Right ventricle myocardium inferior (tissue), 1 donor: ENCODE measurements around the gene NTNG2. TPM values are rescaled to one million over a fixed set of nuclear protein-coding genes. Genes with fewer than 3 reads are reported as not detected.
A peak's percentile ranks its signal among the peaks of the same experiment; 100 is the strongest.

ENCODE experiments used
- ATAC-seq: fragments of 200-7000 bp; cut with Tn5 transposase; one replicate; pipeline ENCODE4 v1.9.1; 2020; ENCODE audit warnings: mild to moderate bottlenecking, moderate library complexity
- DNase-seq: peaks from one replicate; pipeline ENCODE4 v3.0.0; 2021; ENCODE audit errors: missing footprints
- intact Hi-C: fragments of 100-400 bp; cut with DNase I; formaldehyde crosslinking; loops from one replicate; pipeline ENCODE4 v1.11.0; 2022
- total RNA-seq: library from RNA; stranded (reverse); fragmentation: NEBNext Ultra II Directional; extraction: Animal tissue kit (Norgen Biotek cat#: 25700); gene quantifications from one replicate; pipeline ENCODE4 v1.2.1, GENCODE V29; 2021
- donor health status: DM: no; HTN: yes; CAD: no; lungs with severe emphysema.

The NTNG2 gene
- total RNA-seq, 1 donor from 2014 or later: 1.4 TPM

DNA sequence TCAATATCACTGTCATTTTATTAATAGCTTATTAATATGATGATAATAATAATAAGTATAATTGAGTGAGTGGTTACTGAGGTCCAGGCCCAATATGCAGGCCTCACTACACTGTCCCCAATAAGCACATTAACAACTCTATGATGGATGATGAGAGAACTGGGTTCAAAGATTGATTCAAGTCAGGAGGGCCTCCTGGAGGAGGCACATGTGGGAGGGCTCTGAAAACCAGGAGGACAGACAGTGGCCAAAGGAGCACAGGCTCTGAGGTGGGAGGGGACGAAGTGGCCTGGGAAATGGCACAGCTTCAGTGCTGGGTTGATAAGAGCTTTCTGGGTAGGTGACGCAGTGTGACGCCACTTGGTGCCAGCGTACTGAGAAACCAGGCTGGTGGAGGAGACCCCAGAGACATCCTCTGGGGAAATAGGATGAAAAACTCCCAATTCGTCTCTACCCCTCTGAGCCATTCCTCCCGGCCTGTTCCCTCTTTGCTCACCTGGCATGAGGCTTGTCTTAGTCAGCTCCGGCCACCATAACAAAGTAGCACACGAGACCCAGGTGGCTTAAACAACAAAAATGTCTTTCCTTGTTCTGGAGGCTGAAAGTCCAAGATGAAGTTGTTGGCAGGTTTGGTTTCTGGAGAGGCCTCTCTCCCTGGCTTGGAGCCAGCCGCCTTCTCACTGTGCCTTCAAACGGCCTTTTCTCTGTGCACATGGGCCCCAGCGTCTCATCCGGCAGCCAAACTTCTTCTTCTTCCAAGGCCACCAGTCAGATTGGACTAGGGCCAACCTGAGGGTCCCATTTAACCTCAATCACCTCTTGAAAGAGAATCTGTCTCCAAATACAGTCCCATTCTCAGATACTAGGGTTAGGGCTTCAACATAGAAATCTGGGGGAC, 31.6 kb downstream of the NTNG2 start:
- no peak for ATAC-seq
- no peak for DNase-seq
- intact Hi-C loops: no loop called here

DNA sequence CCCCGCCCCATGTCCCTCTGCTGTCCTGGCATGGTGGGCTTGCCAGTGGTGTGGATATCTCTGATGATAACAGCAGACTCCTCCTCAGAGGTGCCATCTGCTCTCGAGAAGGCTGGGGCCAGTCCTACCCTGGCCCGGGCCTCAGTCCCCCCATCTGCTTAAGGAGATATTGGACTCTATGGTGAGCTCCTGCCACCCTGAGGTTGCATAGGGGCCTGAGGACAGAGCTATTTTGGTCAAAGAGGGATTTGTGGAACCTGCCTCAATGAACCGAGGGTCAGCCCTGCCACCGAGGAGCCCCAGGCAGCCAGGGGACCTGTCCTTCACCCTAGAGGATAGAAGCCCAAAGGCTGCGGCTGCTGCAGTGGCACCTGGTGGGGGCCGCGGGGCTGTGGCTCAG, 32.6 kb downstream of the NTNG2 start:
- intact Hi-C loops: no loop called here
- no peak for ATAC-seq

DNA sequence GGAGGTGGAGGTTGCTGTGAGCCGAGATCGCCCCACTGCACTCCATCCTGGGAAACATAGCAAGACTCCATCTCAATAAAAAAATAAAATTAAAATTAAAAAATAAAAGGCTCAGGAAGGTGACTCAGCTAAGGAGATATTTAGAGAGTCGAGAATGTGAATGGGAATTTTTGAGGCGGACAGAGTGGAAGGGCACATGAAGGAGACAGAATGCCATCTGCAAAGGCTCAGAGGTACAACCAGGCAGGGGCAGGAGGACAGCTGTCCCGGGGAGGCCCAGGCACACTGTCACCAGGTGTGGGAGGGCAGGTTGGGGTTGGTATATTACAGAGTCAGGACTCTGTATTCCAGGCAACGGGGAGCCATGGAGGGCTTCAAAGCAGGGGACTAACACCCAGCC, 35.5 kb downstream of the NTNG2 start:
- DNase-seq (no peak), ATAC-seq (no peak)
- intact Hi-C loops: no loop called here

More for the DNA sequence above, 32.6 kb downstream of the NTNG2 start:
- no peak for DNase-seq

DNA sequence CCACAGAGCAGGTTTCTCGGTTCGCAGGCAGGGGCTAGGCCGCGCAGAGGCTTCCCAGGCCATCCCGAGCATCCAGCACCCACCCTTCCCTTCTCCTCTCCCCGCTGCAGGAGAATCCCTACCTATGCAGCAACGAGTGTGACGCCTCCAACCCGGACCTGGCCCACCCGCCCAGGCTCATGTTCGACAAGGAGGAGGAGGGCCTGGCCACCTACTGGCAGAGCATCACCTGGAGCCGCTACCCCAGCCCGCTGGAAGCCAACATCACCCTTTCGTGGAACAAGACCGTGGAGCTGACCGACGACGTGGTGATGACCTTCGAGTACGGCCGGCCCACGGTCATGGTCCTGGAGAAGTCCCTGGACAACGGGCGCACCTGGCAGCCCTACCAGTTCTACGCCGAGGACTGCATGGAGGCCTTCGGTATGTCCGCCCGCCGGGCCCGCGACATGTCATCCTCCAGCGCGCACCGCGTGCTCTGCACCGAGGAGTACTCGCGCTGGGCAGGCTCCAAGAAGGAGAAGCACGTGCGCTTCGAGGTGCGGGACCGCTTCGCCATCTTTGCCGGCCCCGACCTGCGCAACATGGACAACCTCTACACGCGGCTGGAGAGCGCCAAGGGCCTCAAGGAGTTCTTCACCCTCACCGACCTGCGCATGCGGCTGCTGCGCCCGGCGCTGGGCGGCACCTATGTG, 36.1 kb downstream of the NTNG2 start:
- ATAC-seq: no peak
- intact Hi-C loops: no loop called here

DNA sequence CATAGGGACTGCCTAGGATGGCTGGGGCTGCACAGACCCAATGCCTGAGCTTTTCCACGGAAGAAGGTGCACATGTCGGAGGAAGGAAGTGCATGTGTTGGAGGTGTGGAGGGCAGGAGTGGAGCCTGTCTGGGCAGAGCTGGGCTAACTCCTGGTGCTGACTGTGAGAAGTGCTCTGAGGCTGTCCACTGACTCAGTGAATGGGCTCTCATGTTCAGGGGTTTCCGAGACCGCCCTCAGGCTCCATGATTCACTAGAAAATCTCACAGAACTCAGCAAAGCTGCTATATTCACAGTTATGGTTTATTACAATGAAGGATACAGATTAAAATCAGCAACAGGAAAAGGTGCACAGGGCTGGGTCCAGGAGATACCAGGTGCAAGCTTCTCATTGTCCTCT, 37.2 kb downstream of the NTNG2 start:
- no peak for DNase-seq
- ATAC-seq: no peak

More for the DNA sequence above, 36.1 kb downstream of the NTNG2 start:
- no peak for DNase-seq

DNA sequence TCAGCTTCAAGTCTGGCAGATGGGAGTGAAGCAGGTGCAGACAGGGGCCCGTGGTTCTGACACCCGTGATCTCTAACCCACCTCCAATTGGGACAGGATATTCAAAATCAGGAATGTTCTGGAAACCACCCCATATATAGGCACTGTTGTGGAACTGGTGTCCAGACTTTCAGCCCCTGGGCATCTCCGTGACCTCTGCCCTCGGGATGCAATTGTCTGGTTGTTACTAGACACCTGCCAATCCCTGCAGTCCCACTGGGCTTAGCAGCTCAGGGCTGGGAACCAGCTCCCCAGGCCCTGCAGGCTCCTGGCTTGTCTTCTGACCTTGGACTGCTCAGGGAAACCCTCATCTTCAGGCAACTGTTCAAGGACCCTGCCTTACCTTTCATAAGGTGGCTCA, 38.8 kb downstream of the NTNG2 start:
- ATAC-seq: no peak
- intact Hi-C loops: no loop called here
- no peak for DNase-seq

More for the DNA sequence above, 37.2 kb downstream of the NTNG2 start:
- intact Hi-C loops: no loop called here

DNA sequence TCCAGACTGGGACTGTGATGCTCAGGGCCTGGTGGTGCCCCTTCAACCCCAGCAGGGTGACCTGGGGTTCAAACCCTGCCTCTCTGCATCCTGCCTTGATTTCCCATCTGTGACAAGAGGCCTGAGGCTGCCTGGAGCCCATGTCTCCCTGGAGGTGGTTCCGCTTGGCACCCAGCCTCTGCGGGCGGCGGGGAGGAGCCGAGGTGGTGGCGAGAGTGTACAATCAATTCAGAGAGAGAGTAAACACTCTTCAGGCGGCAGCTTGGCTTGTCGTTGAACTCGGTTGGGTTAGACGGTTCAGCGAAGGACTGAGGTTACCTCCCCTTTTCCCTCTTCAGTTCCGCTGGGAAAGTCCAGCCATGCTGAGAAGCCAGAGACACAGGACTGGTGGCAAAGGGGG, 39.3 kb downstream of the NTNG2 start:
- DNase-seq (no peak), ATAC-seq (no peak)
- intact Hi-C loops: no loop called here

DNA sequence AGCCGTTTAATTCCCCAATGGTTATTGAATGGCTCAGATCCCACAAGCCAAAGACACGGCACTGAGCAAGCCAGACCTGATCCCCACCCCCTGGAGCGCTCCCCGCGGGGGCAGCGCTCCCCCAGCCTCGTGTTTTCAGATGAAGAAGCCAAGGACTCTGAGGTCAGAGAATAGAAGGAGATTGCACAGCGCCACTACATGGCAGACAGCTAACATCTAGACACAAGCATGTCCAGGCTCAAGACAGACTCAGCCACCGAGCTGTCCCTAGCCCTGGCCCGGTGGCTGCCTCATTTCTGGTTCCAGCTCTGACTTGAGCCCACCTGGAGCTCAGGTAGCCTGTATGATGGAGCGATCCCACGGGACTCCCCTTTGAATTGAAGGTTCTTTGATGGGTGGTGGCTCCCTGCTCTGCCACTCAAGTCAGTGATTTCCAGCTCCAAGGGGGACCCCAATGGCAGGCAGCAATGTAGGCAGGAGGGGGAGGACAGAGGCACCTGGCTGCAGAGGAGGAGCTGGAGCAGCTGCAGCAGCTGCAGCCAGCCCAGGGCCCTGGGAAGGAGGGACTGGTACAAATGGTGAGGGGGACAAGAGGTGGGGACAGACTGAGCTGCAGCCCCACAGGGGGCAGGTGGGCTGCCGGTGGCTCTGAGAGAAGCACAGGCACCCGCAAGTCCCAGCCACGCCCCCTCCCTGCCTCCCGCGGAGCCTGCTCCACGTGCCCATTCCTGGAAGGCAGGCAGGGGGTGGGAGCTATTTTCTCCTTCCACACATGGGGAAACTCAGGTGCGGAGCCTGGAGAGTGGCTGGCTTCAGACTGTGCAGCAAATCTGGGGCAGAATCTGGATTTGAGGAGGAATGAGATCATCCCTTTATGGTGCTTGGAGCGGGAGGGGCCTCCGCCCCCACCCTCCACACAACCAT, 40.2 kb downstream of the NTNG2 start:
- ATAC-seq (no peak), DNase-seq (no peak)
- intact Hi-C loops: no loop called here

DNA sequence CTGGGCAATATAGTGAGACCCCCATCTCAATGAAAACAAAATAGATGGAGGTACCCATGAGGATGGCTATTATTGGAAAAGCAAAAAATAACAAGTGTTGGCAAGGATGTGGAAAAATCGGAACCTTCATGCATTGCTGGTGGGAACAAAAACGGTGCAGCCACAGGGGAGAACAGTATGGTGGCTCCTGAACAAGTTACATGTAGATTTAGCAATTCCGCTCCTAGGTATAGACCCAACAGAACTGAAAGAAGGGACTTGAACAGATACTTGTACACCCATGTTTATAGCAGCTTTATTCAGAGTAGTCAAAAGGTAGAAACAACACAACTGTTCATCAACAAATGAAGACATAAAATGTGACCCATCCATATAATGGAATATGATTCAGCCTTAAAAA, 43.0 kb downstream of the NTNG2 start:
- intact Hi-C loops: no loop called here
- DNase-seq (no peak), ATAC-seq (no peak)

DNA sequence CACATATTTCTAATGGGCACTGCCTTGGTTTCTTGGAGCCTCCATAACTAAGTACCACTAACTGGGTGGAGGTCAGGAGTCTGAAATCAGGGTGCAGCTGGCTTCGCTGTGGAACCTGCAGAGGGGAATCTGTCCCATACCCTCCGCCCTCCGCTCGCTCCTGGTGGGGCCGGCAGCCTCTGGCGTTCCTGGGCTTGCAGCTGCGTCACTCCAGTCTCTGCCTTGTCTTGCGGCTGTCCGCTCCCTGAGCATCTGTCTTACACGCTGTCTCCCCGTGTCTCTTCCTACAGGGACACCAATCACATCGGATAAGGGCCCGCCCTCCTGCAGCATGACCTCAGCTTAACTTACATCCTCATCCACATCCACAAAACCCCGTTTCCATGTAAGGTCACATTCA, 45.4 kb downstream of the NTNG2 start:
- DNase-seq: no peak

DNA sequence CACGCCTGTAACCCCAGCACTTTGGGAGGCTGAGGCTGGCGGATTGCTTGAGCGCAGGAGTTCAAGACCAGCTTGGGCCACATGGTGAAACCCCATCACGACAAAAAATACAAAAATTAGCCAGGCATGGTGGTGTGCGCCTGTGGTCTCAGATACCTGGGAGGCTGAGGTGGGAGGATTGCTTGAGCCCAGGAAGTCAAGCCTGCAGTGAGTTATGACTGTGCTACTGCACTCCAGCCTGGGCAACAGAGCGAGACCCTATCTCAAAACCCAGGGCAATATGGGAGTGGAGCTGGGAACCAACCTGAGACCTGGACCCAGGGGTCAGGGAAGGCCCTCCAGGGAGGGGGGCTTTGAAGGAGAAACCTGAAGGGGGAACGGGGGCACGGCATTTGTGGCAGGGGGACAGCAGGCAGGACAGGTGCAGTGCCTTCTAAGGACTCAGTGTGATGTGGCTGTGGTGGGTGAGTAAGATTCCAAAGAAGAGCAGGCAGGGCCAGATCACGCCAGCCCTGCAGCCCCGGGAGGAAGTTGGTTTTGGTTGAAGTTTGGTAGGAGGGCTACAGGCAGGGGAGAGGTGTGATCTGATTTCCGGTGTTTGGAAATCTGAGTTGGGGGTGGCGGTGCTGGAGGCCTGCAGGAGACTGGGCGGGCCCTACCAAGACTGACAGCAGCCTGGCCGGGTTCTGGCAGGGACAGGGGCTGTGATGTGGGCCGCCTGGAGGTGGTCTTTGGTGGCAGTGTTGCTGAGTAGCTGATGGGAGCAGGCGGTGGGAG, 46.2 kb downstream of the NTNG2 start:
- DNase-seq (no peak), ATAC-seq (no peak)
- intact Hi-C loops: no loop called here

More for the DNA sequence above, 45.4 kb downstream of the NTNG2 start:
- intact Hi-C loops: no loop called here
- ATAC-seq: no peak

DNA sequence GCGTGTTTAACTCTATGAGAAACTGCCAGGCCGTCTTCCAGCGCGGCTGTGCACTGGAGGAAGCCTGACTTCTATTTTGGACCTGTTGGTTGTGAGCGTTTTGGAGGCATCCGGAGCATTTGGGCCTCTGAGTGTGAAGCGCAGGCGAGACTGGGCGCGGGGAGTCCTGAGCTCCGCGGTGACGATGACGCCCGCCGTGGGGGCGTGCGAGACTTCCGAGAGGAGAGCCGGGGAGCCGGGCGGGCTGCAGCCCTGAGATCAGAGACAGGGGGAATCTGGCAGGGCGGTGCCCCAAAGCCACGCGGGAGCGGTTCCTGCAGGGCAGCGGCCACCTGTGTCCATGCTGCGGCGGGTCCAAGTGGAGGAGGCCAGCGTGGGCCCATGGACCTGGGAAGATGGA, 47.4 kb downstream of the NTNG2 start:
- intact Hi-C loops: no loop called here
- ATAC-seq (no peak), DNase-seq (no peak)

DNA sequence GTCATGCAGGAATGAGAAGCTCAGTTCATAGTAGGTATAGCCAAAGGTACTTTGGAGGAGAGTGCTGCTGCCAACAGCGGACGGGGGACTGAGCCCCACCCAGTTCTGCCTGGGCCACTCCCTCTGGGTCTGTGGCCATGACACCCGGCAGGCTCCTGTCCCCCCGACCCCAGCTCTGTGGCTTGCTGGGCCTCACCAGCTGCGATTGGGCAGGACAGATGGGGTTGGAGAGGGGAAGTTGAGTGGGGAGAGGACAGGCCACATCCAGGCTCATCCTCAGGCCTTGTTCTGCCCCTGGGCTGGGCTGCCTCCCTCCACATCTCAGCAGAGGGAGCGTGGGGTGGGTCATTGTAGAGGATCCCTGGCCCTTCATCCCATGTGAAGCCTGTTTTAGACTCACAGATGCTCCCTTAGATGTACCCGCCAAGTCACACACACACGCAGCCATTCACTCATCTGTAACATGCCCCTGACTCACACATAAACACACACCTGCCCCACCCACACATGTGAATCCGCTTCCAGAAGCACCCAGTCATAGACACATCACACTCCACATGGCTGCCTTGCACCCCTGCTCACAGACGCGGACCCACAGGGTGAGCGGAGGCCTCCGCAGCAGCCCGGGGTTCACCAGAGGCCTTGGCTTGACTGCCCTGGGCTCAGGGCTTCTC, 48.8 kb downstream of the NTNG2 start:
- ATAC-seq: no peak
- peak; percentile 47 for DNase-seq
- intact Hi-C loops: no loop called here

DNA sequence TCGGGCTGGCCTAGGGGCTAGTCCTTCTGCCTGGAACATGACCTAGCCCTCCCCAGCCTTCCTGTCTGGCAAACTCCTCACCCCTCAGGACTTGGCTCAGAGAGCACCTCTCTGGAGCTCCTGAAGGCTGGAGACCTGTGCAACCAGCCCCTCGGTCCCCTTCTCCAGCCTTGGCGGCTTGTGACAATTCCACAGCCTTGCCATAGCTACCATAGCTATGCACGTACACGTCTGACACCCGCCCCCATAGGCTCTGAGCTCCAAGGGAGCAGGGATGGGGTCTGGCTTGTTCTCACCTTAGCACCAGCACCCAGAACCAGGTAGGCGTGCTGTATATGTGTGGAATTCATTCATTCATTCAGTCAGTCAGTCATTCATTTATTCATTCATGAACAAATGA, 49.7 kb downstream of the NTNG2 start:
- ATAC-seq (no peak), DNase-seq (no peak)
- intact Hi-C loops: no loop called here

DNA sequence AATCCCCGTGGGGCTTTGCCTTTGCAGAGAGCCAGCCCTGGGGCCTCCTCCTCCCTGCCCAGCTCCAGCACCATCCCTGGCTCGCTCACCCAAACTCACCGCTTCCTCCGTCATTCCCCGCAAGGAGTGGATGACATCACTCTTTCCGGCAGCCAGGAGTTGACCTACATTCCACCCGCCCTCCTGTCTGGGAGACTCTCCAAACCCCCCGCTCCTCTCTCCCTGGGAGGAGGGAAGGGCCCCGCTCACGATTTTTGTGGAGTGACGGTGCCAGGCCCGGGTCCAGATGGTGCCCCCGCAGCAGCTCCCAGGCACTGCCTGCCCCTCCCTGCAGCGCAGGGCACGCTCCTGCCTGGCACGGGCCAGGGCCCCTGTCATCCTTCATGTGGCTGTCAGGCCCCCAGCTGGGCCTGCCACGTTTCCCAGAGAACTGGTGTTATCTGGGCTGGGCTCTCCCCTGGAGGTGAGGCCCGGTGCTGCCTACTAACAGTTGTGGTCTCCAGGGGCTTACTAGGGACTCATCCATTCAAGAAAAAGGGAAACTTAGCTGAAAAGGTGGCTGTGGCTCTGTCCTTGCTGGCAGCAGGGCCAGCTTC, 52.3 kb downstream of the NTNG2 start:
- intact Hi-C loops: no loop called here

DNA sequence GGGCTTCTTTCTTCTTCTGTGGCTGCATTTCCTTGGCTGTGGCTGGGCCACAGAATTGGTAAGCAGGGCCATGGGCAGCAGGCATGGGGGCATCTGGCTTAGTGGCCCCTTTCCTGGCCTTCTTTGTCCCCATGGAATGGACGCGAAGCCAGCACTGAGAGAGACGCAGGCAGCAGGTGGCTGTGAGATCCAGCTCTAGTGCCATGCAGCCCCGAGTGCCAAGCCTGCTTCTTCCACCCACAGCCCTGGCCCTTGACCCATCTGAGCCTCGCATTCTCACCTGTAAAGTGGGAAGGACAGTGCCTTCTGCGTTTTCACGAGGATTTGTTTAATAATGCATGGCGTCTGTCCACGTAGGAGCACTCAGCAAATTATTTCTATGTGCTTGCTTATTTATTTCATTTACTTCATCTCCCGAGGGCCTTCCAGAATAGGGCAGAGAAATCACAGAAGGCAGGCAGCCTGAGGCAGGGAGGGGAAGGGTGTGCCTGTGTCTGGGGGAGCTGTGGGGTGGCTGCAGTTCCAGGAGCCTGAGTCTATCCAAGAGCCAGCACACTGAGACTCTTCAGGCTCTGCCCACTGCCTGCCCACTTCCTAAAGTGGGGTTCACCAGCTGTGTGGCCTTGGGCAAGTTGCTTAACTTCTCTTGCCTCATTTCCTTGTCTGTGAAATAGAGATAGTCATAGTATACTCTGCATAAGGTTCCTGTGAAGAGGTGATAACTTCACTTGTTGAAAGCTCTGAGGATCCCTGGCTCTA, 55.2 kb downstream of the NTNG2 start:
- intact Hi-C loops: no loop called here
- DNase-seq: peak; percentile 61
- ATAC-seq: no peak

More for the DNA sequence above, 52.3 kb downstream of the NTNG2 start:
- DNase-seq (no peak), ATAC-seq (peak; percentile 94)

DNA sequence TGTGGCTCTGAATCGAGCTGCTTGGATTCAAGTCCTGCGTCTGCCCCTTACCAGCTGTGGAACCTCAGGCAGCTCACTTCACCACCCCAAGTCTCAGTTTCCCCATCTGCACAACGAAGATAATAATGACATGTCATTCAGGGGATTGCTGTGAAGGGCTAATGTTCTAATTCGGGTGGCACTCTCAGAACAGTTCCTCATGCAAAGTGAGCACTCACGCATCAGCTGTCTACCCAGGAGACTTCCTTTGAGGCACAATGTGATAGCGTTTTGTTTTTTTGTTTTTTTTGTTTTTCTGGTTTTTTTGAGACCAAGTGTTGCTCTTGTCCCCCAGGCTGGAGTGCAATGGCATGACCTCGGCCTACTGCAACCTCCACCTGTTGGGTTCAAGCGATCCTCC, 56.4 kb downstream of the NTNG2 start:
- DNase-seq (no peak), ATAC-seq (no peak)
- intact Hi-C loops: no loop called here
